K562 (cell line): Measurements from ENCODE around the gene SPRR1A. TPM values are rescaled to one million over a fixed set of nuclear protein-coding genes. Genes with fewer than 3 reads are reported as not detected.

Experiments
- ATAC-seq: fragments of 200-7000 bp; cut with Tn5 transposase; 3 replicates; pipeline ENCODE4 v1.9.1; 2020; ENCODE audit warnings: moderate library complexity
- BruUV-seq: library from RNA; stranded (reverse); fragments of 400-500 nt; replicated peaks from 2 replicates; lab custom pipeline; 2021; lab: Mats Ljungman, UMichigan
- CTCF ChIA-PET: fragments of 300-600 bp; formaldehyde crosslinking; extraction: SDS; loops from one replicate; lab custom pipeline; 2021; ENCODE audit warnings: low intra/inter-chr PET ratio; lab: Yijun Ruan, JAX
- POLR2A ChIA-PET: fragments of 300-600, 350-650 bp; sonication (Branson Sonifier 250); formaldehyde crosslinking; extraction: SDS; loops from one replicate; lab custom pipeline; 2021; ENCODE audit warnings: antibody characterized with exemption, inconsistent platforms; lab: Yijun Ruan, JAX
- DNase-seq, 4 experiments: peaks; one replicate each; pipeline versions ENCODE4 v3.0.0 to v3.0.0-alpha.2; 2011 to 2018; ENCODE audit warnings: low spot score in 3 of 4, mixed read lengths in 3 of 4; ENCODE audit errors: extremely low read depth in 1 of 4
- FAIRE-seq: peaks from 2 replicates; lab custom pipeline; 2011; peaks lifted over from hg19 to GRCh38; lab: Jason Lieb, UNC
- H2AFZ ChIP-seq: 2 replicates; pipeline ENCODE4 v1.6.0; 2011; ENCODE audit warnings: low read depth, low read length, control low read depth, inconsistent platforms
- H3K27ac ChIP-seq: fragments of 200-600 bp; 3 replicates; pipeline ENCODE4 v1.8.0; 2011; ENCODE audit warnings: low read depth, mild to moderate bottlenecking, control low read depth, inconsistent platforms, low read length, moderate library complexity, mixed read lengths; ENCODE audit errors: extremely low read depth
- H3K27me3 ChIP-seq, 2 experiments: fragments of 300-600 bp in 1 of 2; 2 replicates in 1 of 2; 3 replicates in 1 of 2; pipeline versions ENCODE4 v1.6.0 to v1.8.0; 2011; ENCODE audit warnings: inconsistent platforms in 2 of 2, low read length in 2 of 2, mild to moderate bottlenecking in 1 of 2, mixed read lengths in 1 of 2, moderate library complexity in 1 of 2; ENCODE audit not compliant: control insufficient read depth in 2 of 2, insufficient read depth in 2 of 2
- H3K36me3 ChIP-seq: fragments of 300-600 bp; 3 replicates; pipeline ENCODE4 v1.8.0; 2011; ENCODE audit warnings: mild to moderate bottlenecking, low read length, inconsistent platforms; ENCODE audit not compliant: control insufficient read depth, insufficient read depth
- H3K4me1 ChIP-seq, 2 experiments: fragments of 200-600 bp in 1 of 2; replicated peaks in 1 of 2; 2 replicates in 1 of 2; 3 replicates in 1 of 2; pipeline versions ENCODE4 v1.5.1 to v1.8.0; 2011; ENCODE audit warnings: inconsistent platforms in 2 of 2, low read length in 2 of 2, mild to moderate bottlenecking in 1 of 2, mixed read lengths in 1 of 2, moderate library complexity in 1 of 2; ENCODE audit not compliant: control insufficient read depth in 2 of 2, insufficient read depth in 2 of 2
- H3K4me2 ChIP-seq: 2 replicates; pipeline ENCODE4 v1.6.1; 2011; ENCODE audit warnings: low read length, control low read depth, inconsistent platforms, mixed read lengths; ENCODE audit not compliant: insufficient read depth
- H3K4me3 ChIP-seq: fragments of 200-600 bp; sonication (generic), shearing (Covaris generic); 2 replicates; pipeline ENCODE4 v1.5.1; 2016; ENCODE audit warnings: control low read depth, inconsistent platforms
- H3K79me2 ChIP-seq: fragments of 200-600 bp; 3 replicates; pipeline ENCODE4 v1.8.0; 2011; ENCODE audit warnings: low read length, inconsistent platforms; ENCODE audit not compliant: control insufficient read depth, insufficient read depth
- H3K9ac ChIP-seq, 2 experiments: 2 replicates each; pipeline versions ENCODE4 v1.6.0 to v1.6.1; 2011; ENCODE audit warnings: low read depth in 2 of 2, low read length in 2 of 2, control low read depth in 1 of 2, inconsistent platforms in 1 of 2, mild to moderate bottlenecking in 1 of 2, mixed read lengths in 1 of 2; ENCODE audit not compliant: insufficient read depth in 1 of 2
- H3K9me1 ChIP-seq: one replicate; pipeline ENCODE4 v1.6.0; 2011; ENCODE audit warnings: inconsistent platforms, mild to moderate bottlenecking, low read length, moderate library complexity; ENCODE audit not compliant: control insufficient read depth, insufficient read depth
- H3K9me3 ChIP-seq: replicated peaks from 2 replicates; pipeline ENCODE4 v1.5.1; 2011; ENCODE audit warnings: low read depth, low read length, inconsistent platforms; ENCODE audit not compliant: control insufficient read depth, insufficient read depth
- H4K20me1 ChIP-seq: replicated peaks from 2 replicates; pipeline ENCODE4 v1.6.1; 2011; ENCODE audit warnings: low read length, inconsistent platforms, mixed read lengths; ENCODE audit not compliant: control insufficient read depth, insufficient read depth
- CSDE1 ChIP-seq, 2 experiments: fragments of 450-650 bp; IDR thresholded peaks; 2 replicates each; pipeline ENCODE4 v1.6.1; 2016; ENCODE audit warnings: mild to moderate bottlenecking in 1 of 2
- ETS2 ChIP-seq: IDR thresholded peaks from 2 replicates; pipeline ENCODE4 v1.6.1; 2016; ENCODE audit warnings: borderline replicate concordance, missing genetic modification characterization, mild to moderate bottlenecking, moderate library complexity, missing compliant biosample characterization; ENCODE audit not compliant: poor library complexity, severe bottlenecking
- MEF2A ChIP-seq: IDR thresholded peaks from 2 replicates; pipeline ENCODE4 v1.6.1; 2011; ENCODE audit warnings: low read depth, mild to moderate bottlenecking, low read length, moderate library complexity; ENCODE audit not compliant: control insufficient read depth
- PML ChIP-seq: IDR thresholded peaks from 2 replicates; pipeline ENCODE4 v1.6.1; 2012; ENCODE audit warnings: low read length, inconsistent platforms
- RAD21 ChIP-seq, 2 experiments: fragments of 250-450 bp in 1 of 2; fragments of 450-650 bp in 1 of 2; sonication (Bioruptor Pico) in 1 of 2; formaldehyde crosslinking in 1 of 2; IDR thresholded peaks in 1 of 2; conservative IDR thresholded peaks in 1 of 2; 2 replicates each; pipeline versions ENCODE4 v1.4.0 to v1.8.0; 2020 to 2022; ENCODE audit warnings: mild to moderate bottlenecking in 2 of 2, moderate library complexity in 1 of 2
- ZNF165 ChIP-seq: fragments of 250-450 bp; sonication (Bioruptor Pico); IDR thresholded peaks from 2 replicates; pipeline ENCODE4 v1.4.0; 2020; ENCODE audit warnings: borderline replicate concordance
- WGBS: fragments of 100-300 bp; shearing (Covaris generic); methylation state at CpG from one replicate; pipeline ENCODE4 v1.1.6; 2016; ENCODE audit warnings: low coverage, mixed read lengths; ENCODE audit not compliant: insufficient coverage; ENCODE audit errors: missing lambda C conversion rate; 5-methylcytosine and 5-hydroxymethylcytosine counted together
- in situ Hi-C: fragments of 300-500 bp; cut with MboI; formaldehyde crosslinking; loops from 4 replicates; pipeline ENCODE4 v1.15.0; 2018; ENCODE audit warnings: inconsistent platforms, mixed read lengths
- intact Hi-C: fragments of 100-400 bp; cut with micrococcal nuclease; formaldehyde crosslinking; loops from 2 replicates; pipeline ENCODE4 v1.14.2; 2022
- polyA plus RNA-seq, 8 experiments: library from polyadenylated mRNA; depleted of rRNA in 4 of 8; stranded (reverse) in 5 of 8; unstranded in 3 of 8; fragments of >200 nt; fragmentation: Nextera tagmentation in 2 of 8; fragmentation: Illumina TruSeq in 1 of 8; extraction: Ambion mirVana in 2 of 8; extraction: Trizol in 1 of 8; gene quantifications; 2 replicates each; pipeline versions ENCODE4 v1.2.1 to v1.2.3, GENCODE V29; 2011 to 2014; ENCODE audit warnings: inconsistent platforms in 1 of 8, missing spikeins in 1 of 8
- total RNA-seq, 7 experiments: library from RNA; depleted of rRNA in 6 of 7; stranded (reverse); fragments of >200 nt in 6 of 7; fragmentation: Illumina TruSeq in 2 of 7; extraction: Trizol in 2 of 7; gene quantifications; 2 replicates each; pipeline versions ENCODE4 v1.2.1 to v1.2.3, GENCODE V29; 2011 to 2021; ENCODE audit warnings: low replicate concordance in 1 of 7
- TF ChIP-seq, protein P1 (sequence below): fragments of 250-450 bp; sonication (Bioruptor Pico); IDR thresholded peaks from 2 replicates; pipeline ENCODE4 v1.5.0; 2020; ENCODE audit warnings: mild to moderate bottlenecking, borderline replicate concordance

SPRR1A gene
- total and polyA plus RNA-seq, 9 of the 15 experiments (the other 6 are each of a cell fraction or from before 2014, with no cell fraction given), result not detected

GRCh38 chr1:152957561-152957960 is 26.3 kb upstream of the SPRR1A start:
- ATAC-seq (no peak), DNase-seq (no peak), FAIRE-seq (no peak)
- H3K79me2 ChIP-seq, result no peaks in the 10 kb centered on the region
- no peaks in the 10 kb centered on the region for H4K20me1 ChIP-seq
- no peak overlapping the region for H3K27ac ChIP-seq
- in situ Hi-C loops (loop anchor here (25.0 kb wide), 1 partner anchor 230 kb away; no protein-coding TSS in a partner anchor), intact Hi-C loops (no loop called here)
- no peak overlapping the region for H3K4me3 ChIP-seq
- peaks cover 7 to 29% of the 10 kb centered on the region in 2 experiments; a peak in 4 of 5 replicates for H3K27me3 ChIP-seq
- no peaks in the 10 kb centered on the region for H3K4me1 ChIP-seq
- ChIA-PET CTCF (no interaction called here), POLR2A (no interaction called here)
- no TSS peak for BruUV-seq
- no peak for TF ChIP-seq MEF2A
- TF ChIP-seq ETS2 (tag), result no peak
- TF ChIP-seq, protein P1, sequence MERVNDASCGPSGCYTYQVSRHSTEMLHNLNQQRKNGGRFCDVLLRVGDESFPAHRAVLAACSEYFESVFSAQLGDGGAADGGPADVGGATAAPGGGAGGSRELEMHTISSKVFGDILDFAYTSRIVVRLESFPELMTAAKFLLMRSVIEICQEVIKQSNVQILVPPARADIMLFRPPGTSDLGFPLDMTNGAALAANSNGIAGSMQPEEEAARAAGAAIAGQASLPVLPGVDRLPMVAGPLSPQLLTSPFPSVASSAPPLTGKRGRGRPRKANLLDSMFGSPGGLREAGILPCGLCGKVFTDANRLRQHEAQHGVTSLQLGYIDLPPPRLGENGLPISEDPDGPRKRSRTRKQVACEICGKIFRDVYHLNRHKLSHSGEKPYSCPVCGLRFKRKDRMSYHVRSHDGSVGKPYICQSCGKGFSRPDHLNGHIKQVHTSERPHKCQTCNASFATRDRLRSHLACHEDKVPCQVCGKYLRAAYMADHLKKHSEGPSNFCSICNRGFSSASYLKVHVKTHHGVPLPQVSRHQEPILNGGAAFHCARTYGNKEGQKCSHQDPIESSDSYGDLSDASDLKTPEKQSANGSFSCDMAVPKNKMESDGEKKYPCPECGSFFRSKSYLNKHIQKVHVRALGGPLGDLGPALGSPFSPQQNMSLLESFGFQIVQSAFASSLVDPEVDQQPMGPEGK (CRISPR knock-in tag), result no peak
- TF ChIP-seq RAD21 (CRISPR knock-in tag; conservative IDR thresholded peaks at IDR 0.05 in 1 of 2, IDR thresholded peaks at IDR 0.05 in 1 of 2), result no peak
- no peak for TF ChIP-seq CSDE1 (IDR thresholded peaks at IDR 0.05)
- TF ChIP-seq PML, result no peak
- no peak for TF ChIP-seq ZNF165 (CRISPR knock-in tag)
- no peak overlapping the region for H2AFZ ChIP-seq
- H3K9me3 ChIP-seq, result no peaks in the 10 kb centered on the region
- H3K9me1 ChIP-seq, result no peaks in the 10 kb centered on the region
- WGBS, result 3% methylated on average over 3 of the region's 3 CpGs
- H3K9ac ChIP-seq, result no peak overlapping the region; a peak in 1 of 4 replicates
- no peaks in the 10 kb centered on the region for H3K36me3 ChIP-seq
- H3K4me2 ChIP-seq, result no peak overlapping the region
